A549 (cell line): ENCODE results near the gene SLC39A11. TPM values are rescaled to one million over a fixed set of nuclear protein-coding genes. Genes with fewer than 3 reads are reported as not detected.

Experiments
- ATAC-seq, 2 experiments: fragments of 200-7000 bp in 1 of 2; fragments of >200 bp in 1 of 2; cut with Nextera tagmentation in 1 of 2; cut with Tn5 transposase in 1 of 2; 3 replicates each; pipeline versions ENCODE4 v1.8.0 to v1.9.1; 2018 to 2020; ENCODE audit warnings: mild to moderate bottlenecking in 1 of 2, moderate library complexity in 1 of 2
- CTCF ChIA-PET: fragments of 300-600 bp; sonication (Branson Sonifier 250); formaldehyde crosslinking; extraction: SDS; loops from one replicate; lab custom pipeline; 2021; ENCODE audit warnings: antibody characterized with exemption, inconsistent platforms; lab: Yijun Ruan, JAX
- POLR2A ChIA-PET: fragments of 350-600 bp; formaldehyde crosslinking; extraction: SDS; loops from one replicate; lab custom pipeline; 2021; ENCODE audit warnings: antibody characterized with exemption, inconsistent platforms; lab: Yijun Ruan, JAX
- DNase-seq, 2 experiments: peaks; one replicate each; pipeline versions ENCODE4 v3.0.0 to v3.0.0-alpha.2; 2011 to 2016; ENCODE audit warnings: low read depth in 1 of 2, low spot score in 1 of 2
- FAIRE-seq: peaks from 2 replicates; lab custom pipeline; 2011; peaks lifted over from hg19 to GRCh38; lab: Jason Lieb, UNC
- H3K27ac ChIP-seq, 2 experiments: fragments of >200 bp; sonication (Bioruptor Twin); formaldehyde crosslinking; 3 replicates each; pipeline ENCODE4 v1.5.1; 2016 to 2017
- H3K4me1 ChIP-seq: fragments of >200 bp; sonication (Bioruptor Twin); formaldehyde crosslinking; 3 replicates; pipeline ENCODE4 v1.6.1; 2016
- H3K4me2 ChIP-seq: fragments of >200 bp; sonication (Bioruptor Twin); formaldehyde crosslinking; 3 replicates; pipeline ENCODE4 v1.6.1; 2016
- H3K4me3 ChIP-seq: fragments of >200 bp; sonication (Bioruptor Twin); formaldehyde crosslinking; 3 replicates; pipeline ENCODE4 v1.5.1; 2016
- H3K9me3 ChIP-seq: fragments of >200 bp; sonication (Bioruptor Twin); formaldehyde crosslinking; 3 replicates; pipeline ENCODE4 v1.6.1; 2016
- ATOH8 ChIP-seq: fragments of 250-450 bp; sonication (Bioruptor Pico); IDR thresholded peaks from 2 replicates; pipeline ENCODE4 v1.5.0; 2020; ENCODE audit warnings: low read depth, mild to moderate bottlenecking, moderate library complexity
- CHD4 ChIP-seq: fragments of 200-600 bp; sonication (generic); IDR thresholded peaks from 2 replicates; pipeline ENCODE4 v1.6.1; 2016; ENCODE audit warnings: antibody characterized with exemption, mild to moderate bottlenecking, borderline replicate concordance
- CTCF ChIP-seq: fragments of >200 bp; sonication (Bioruptor Twin); formaldehyde crosslinking; IDR thresholded peaks from 3 replicates; pipeline ENCODE4 v1.5.1; 2016
- EHF ChIP-seq: fragments of 250-450 bp; sonication (Bioruptor Pico); IDR thresholded peaks from 2 replicates; pipeline ENCODE4 v1.5.0; 2020; ENCODE audit warnings: mild to moderate bottlenecking
- ELK1 ChIP-seq: fragments of 150-350 bp; IDR thresholded peaks from 2 replicates; pipeline ENCODE4 v1.6.1; 2014; ENCODE audit warnings: low read depth, mild to moderate bottlenecking, low read length
- ESRRA ChIP-seq: fragments of 150-350 bp; IDR thresholded peaks from 2 replicates; pipeline ENCODE4 v1.6.1; 2014; ENCODE audit warnings: mild to moderate bottlenecking, low read length, borderline replicate concordance
- FOXS1 ChIP-seq: fragments of 250-450 bp; sonication (Bioruptor Pico); IDR thresholded peaks from 2 replicates; pipeline ENCODE4 v1.5.0; 2020; ENCODE audit warnings: mild to moderate bottlenecking, moderate library complexity
- GATA3 ChIP-seq: IDR thresholded peaks from 2 replicates; pipeline ENCODE4 v1.6.1; 2012; ENCODE audit warnings: borderline replicate concordance
- HMGXB4 ChIP-seq: fragments of 250-450 bp; sonication (Bioruptor Pico); IDR thresholded peaks from 2 replicates; pipeline ENCODE4 v1.5.0; 2021; ENCODE audit warnings: mild to moderate bottlenecking, moderate library complexity, borderline replicate concordance
- JUNB ChIP-seq: fragments of >200 bp; sonication (Bioruptor Twin); formaldehyde crosslinking; IDR thresholded peaks from 2 replicates; pipeline ENCODE4 v1.6.1; 2016
- KDM5A ChIP-seq: fragments of 200-600 bp; sonication (generic); IDR thresholded peaks from 2 replicates; pipeline ENCODE4 v1.6.1; 2016; ENCODE audit warnings: antibody characterized with exemption, mild to moderate bottlenecking
- MAFK ChIP-seq: fragments of 450-650 bp; IDR thresholded peaks from 2 replicates; pipeline ENCODE4 v1.6.1; 2014; ENCODE audit not compliant: partially characterized antibody
- MAZ ChIP-seq: fragments of 150-350 bp; IDR thresholded peaks from 2 replicates; pipeline ENCODE4 v1.6.1; 2014; ENCODE audit warnings: antibody characterized with exemption, low read depth, low read length, borderline replicate concordance
- POLR2AphosphoS2 ChIP-seq: conservative IDR thresholded peaks from 2 replicates; pipeline ENCODE4 v1.6.1; 2012; ENCODE audit warnings: low read length, improper control_type of control experiment, inconsistent platforms
- RAD21 ChIP-seq, 2 experiments: fragments of >200 bp in 1 of 2; sonication (Bioruptor Twin) in 1 of 2; formaldehyde crosslinking in 1 of 2; IDR thresholded peaks in 1 of 2; conservative IDR thresholded peaks in 1 of 2; 2 replicates in 1 of 2; 3 replicates in 1 of 2; pipeline ENCODE4 v1.6.1; 2012 to 2018; ENCODE audit warnings: inconsistent platforms in 1 of 2
- RCOR1 ChIP-seq: fragments of 150-350 bp; IDR thresholded peaks from 2 replicates; pipeline ENCODE4 v1.6.1; 2014; ENCODE audit warnings: antibody characterized with exemption, low read length, low read depth
- RFX5 ChIP-seq: fragments of 450-650 bp; IDR thresholded peaks from 2 replicates; pipeline ENCODE4 v1.7.1; 2014; ENCODE audit warnings: antibody characterized with exemption, mild to moderate bottlenecking, moderate library complexity
- RNF2 ChIP-seq: fragments of 200-600 bp; sonication (generic); IDR thresholded peaks from 2 replicates; pipeline ENCODE4 v1.6.1; 2016; ENCODE audit warnings: low read depth, mild to moderate bottlenecking, antibody characterized with exemption, moderate library complexity, borderline replicate concordance
- SREBF2 ChIP-seq: fragments of 450-650 bp; IDR thresholded peaks from 2 replicates; pipeline ENCODE4 v1.6.1; 2014; ENCODE audit warnings: mild to moderate bottlenecking, moderate library complexity
- TP53 ChIP-seq: fragments of 250-450 bp; sonication (Bioruptor Pico); IDR thresholded peaks from 2 replicates; pipeline ENCODE4 v1.5.0; 2021; ENCODE audit warnings: mild to moderate bottlenecking, moderate library complexity
- USF2 ChIP-seq: fragments of 450-650 bp; IDR thresholded peaks from 2 replicates; pipeline ENCODE4 v1.6.1; 2014; ENCODE audit warnings: antibody characterized with exemption
- ZC3H11A ChIP-seq: fragments of 450-650 bp; IDR thresholded peaks from 2 replicates; pipeline ENCODE4 v1.6.1; 2014; ENCODE audit warnings: antibody characterized with exemption, mild to moderate bottlenecking
- WGBS: methylation state at CpG from one replicate; pipeline ENCODE4 v1.1.6; 2017; ENCODE audit errors: missing lambda C conversion rate; 5-methylcytosine and 5-hydroxymethylcytosine counted together
- polyA plus RNA-seq, 4 experiments: library from polyadenylated mRNA; depleted of rRNA in 3 of 4; stranded (reverse); fragments of >200 nt; fragmentation: RNase III in 1 of 4; extraction: RNeasy Plus Mini Kit Qiagen cat#74134 plus additional on column Dnase treatment in 1 of 4; gene quantifications; 2 replicates in 3 of 4; 3 replicates in 1 of 4; pipeline ENCODE4 v1.2.3, GENCODE V29; 2011 to 2017
- TF ChIP-seq, protein P1 (sequence below): IDR thresholded peaks from 2 replicates; pipeline ENCODE4 v1.6.1; 2012; ENCODE audit warnings: low read depth, borderline replicate concordance

Gene SLC39A11
- polyA plus RNA-seq, 2 of the 4 experiments (the other 2 are of a cell fraction), result 18.4 to 25.2 TPM

DNA sequence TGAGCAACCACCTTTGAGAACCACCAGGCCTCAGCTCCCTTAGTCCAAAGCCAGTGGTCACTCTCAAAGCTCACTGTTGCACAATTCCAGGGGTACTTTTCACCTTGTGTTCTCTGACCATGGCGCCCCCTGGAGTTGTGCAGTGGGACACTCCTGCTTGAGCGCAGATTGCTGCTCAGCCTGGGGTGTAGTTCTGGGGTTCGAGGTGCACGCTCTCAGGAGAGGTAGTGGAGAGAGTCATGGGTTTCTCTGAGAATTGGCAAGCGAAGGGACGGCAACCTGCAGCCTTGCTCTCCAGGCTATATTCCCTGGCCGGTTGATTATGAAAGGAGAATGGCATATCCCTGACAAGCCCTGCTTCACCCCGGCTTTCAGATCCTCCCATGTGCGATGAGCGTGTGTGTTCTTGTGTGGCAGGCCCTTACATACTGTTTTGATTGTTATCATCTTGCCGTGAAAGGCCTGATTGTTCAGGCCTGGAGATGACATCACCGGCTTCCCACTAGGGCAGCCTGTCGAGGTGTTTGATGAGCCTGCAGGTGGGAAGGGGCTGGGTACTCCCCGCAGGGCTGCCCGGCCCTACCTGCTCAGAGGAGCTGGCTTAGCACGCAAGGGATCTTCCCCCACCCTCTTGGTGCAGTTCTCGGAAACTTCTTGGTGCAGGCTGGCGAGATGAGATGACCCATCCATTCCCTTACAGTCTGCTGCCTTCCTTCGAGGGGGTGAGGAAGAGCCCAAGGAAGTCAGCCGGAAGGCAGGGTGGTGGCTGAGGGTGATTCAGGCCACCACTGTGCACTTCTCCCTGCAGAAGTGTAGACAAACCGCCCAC lies 431.2 kb downstream of the SLC39A11 start:
- no peak for FAIRE-seq
- DNase-seq, result no peak
- ATAC-seq, result no peak
- H3K4me3 ChIP-seq, result no peak overlapping the region
- peaks cover 17% of the 10 kb centered on the region for H3K4me1 ChIP-seq
- WGBS, result 90% methylated on average over 21 of the region's 21 CpGs
- H3K4me2 ChIP-seq, result no peak overlapping the region
- no peaks in the 10 kb centered on the region for H3K9me3 ChIP-seq
- TF ChIP-seq SREBF2 (no peak), CTCF (0 out of 3 replicates have a peak, but pooled peaks have one; percentile 23), ATOH8 (CRISPR knock-in tag) (no peak), RNF2 (no peak), CHD4 (0 out of 2 replicates have a peak, but pooled peaks have one; percentile 65)
- ChIA-PET CTCF (interaction anchor here (0.6 to 5.6 kb wide), 6 partner anchors 10 to 792 kb away, joined by 3 to 72 read pairs (median 4); no protein-coding TSS in a partner anchor), POLR2A (interaction anchor here (0.9 to 3.6 kb wide), 2 partner anchors 68 to 70 kb away, joined by 4 to 13 read pairs; no protein-coding TSS in a partner anchor)
- peak overlapping the region in 1 of 2 experiments; percentile 32; a peak in 3 of 6 replicates for H3K27ac ChIP-seq

DNA sequence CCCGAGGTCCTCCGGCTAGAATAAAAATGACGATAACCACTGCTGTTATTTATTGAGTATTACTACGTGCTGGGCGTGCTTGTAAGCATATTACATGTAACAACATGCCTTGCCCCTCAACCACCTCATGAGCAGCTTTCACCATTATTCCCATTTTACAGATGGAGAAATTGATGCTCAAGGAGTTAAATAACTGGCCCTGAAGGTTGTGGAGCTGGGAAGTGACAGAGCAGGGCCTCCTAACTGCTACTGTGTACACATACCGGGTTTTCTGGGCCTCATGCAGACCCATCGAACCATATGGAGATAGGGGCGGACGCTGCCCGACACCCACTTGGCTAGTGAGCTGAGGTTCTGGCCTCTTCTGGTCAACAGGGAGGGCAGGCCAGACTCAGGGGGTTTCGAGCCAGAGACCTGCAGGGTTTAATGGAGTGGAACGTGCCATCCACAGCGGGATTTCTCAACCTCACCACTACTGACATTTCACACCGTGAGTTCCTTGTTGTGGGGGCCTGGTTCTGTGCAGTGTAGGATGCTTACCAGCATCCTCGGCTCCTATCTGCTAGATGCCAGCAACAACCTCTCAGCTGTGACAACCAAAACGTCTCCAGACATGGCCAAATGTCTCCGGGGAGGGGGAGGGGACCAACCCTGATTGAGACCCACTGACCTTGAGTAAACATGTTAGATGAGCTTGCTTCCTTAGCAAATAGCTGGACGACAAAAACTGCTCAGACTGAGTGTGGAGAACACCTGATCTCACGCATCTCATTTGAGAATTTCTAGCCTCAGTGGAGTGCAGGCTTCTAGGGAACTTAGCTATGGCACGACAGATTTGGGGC lies 432.0 kb downstream of the SLC39A11 start:
- POLR2A ChIA-PET, result interaction anchor here (0.9 to 3.6 kb wide), 2 partner anchors 68 to 69 kb away, joined by 4 to 13 read pairs; no protein-coding TSS in a partner anchor
- CTCF ChIA-PET, result interaction anchor here (0.6 to 5.6 kb wide), 8 partner anchors 11 to 793 kb away, joined by 3 to 72 read pairs (median 4); no protein-coding TSS in a partner anchor
- DNase-seq, result no peak
- no peak for FAIRE-seq
- no peak overlapping the region for H3K4me2 ChIP-seq
- WGBS, result 89% methylated on average over 20 of the region's 20 CpGs
- no peaks in the 10 kb centered on the region for H3K9me3 ChIP-seq
- ATAC-seq, result no peak
- peaks cover 17% of the 10 kb centered on the region for H3K4me1 ChIP-seq
- peak overlapping the region in 1 of 2 experiments; percentile 32; a peak in 2 of 6 replicates for H3K27ac ChIP-seq
- TF ChIP-seq GATA3 (no peak), EHF (CRISPR knock-in tag) (no peak), MAZ (no peak), TP53 (CRISPR knock-in tag) (no peak), POLR2AphosphoS2 (no peak), RFX5 (no peak), ZC3H11A (no peak), ESRRA (no peak), FOXS1 (CRISPR knock-in tag) (no peak), ATOH8 (CRISPR knock-in tag) (no peak), MAFK (no peak), RCOR1 (no peak), RAD21 (conservative IDR thresholded peaks at IDR 0.05 in 1 of 2, IDR thresholded peaks at IDR 0.05 in 1 of 2) (no peak), HMGXB4 (CRISPR knock-in tag) (no peak), USF2 (no peak), JUNB (no peak), ELK1 (no peak), KDM5A (no peak)
- TF ChIP-seq, protein P1, sequence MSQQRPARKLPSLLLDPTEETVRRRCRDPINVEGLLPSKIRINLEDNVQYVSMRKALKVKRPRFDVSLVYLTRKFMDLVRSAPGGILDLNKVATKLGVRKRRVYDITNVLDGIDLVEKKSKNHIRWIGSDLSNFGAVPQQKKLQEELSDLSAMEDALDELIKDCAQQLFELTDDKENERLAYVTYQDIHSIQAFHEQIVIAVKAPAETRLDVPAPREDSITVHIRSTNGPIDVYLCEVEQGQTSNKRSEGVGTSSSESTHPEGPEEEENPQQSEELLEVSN, result no peak
- H3K4me3 ChIP-seq, result no peak overlapping the region
